NOMO-1 treated with DMSO at 0.1 percent for 48 hours (cell line): ENCODE results near the gene KRT6A.

Experiments used
- DNase-seq: peaks from one replicate; lab custom pipeline; 2025; ENCODE audit not compliant: unreplicated experiment; lab: John Stamatoyannopoulos, UW

Gene KRT6A

DNA sequence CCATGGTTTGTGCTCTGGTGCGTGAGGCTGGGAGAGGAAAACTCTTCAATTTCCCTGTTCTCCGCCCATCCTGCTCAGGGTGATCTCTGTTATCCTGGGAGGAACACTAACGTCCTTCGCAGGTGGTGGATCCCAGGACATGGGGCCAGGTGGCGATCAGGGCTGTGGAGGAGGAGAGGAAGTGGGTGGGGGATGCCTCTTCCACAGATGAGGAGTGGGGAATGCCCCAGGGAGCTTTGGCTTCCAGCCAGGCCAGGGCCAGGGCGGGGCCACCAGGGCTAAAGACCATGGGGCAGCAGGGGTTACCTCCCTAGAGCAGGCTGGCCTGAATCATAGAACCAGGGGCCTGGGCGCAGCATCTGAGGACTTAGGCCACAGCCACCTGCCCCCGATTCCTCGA is 55.5 kb downstream of the KRT6A start:
- DNase-seq, result no peak
